Measurements from ENCODE around the gene TMEM221. TPM values are rescaled to one million over a fixed set of nuclear protein-coding genes. Genes with fewer than 3 reads are reported as not detected.

The TMEM221 gene
- total and polyA plus RNA-seq, 9 of the 15 experiments (the other 6 are each of a cell fraction or from before 2014, with no cell fraction given), result 0.06 to 0.35 TPM; not detected in 7

- TF ChIP-seq, protein P1, sequence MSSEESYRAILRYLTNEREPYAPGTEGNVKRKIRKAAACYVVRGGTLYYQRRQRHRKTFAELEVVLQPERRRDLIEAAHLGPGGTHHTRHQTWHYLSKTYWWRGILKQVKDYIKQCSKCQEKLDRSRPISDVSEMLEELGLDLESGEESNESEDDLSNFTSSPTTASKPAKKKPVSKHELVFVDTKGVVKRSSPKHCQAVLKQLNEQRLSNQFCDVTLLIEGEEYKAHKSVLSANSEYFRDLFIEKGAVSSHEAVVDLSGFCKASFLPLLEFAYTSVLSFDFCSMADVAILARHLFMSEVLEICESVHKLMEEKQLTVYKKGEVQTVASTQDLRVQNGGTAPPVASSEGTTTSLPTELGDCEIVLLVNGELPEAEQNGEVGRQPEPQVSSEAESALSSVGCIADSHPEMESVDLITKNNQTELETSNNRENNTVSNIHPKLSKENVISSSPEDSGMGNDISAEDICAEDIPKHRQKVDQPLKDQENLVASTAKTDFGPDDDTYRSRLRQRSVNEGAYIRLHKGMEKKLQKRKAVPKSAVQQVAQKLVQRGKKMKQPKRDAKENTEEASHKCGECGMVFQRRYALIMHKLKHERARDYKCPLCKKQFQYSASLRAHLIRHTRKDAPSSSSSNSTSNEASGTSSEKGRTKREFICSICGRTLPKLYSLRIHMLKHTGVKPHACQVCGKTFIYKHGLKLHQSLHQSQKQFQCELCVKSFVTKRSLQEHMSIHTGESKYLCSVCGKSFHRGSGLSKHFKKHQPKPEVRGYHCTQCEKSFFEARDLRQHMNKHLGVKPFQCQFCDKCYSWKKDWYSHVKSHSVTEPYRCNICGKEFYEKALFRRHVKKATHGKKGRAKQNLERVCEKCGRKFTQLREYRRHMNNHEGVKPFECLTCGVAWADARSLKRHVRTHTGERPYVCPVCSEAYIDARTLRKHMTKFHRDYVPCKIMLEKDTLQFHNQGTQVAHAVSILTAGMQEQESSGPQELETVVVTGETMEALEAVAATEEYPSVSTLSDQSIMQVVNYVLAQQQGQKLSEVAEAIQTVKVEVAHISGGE (CRISPR knock-in tag; IDR thresholded peaks at IDR 0.05), result no peak; a peak in 1 of 6 replicates
- TF ChIP-seq HDAC1 (IDR thresholded peaks at IDR 0.05) (peak in 1 of 2 experiments; percentile 96; a peak in 1 of 4 replicates), MLX (CRISPR knock-in tag; conservative IDR thresholded peaks at IDR 0.05) (no peak), KHSRP (IDR thresholded peaks at IDR 0.05) (no peak), NR0B1 (IDR thresholded peaks at IDR 0.05; ENCODE audit: partially characterized antibody) (no peak), ZNF444 (CRISPR knock-in tag; IDR thresholded peaks at IDR 0.05) (no peak), THRB (CRISPR knock-in tag; conservative IDR thresholded peaks at IDR 0.05) (no peak), TFE3 (CRISPR knock-in tag; IDR thresholded peaks at IDR 0.05) (no peak), ZNF133 (CRISPR knock-in tag; IDR thresholded peaks at IDR 0.05) (no peak), ETS2 (tag; IDR thresholded peaks at IDR 0.05; ENCODE audit: borderline replicate concordance, poor library complexity, severe bottlenecking) (no peak), ZNF212 (CRISPR knock-in tag; IDR thresholded peaks at IDR 0.05) (no peak), THAP12 (CRISPR knock-in tag; IDR thresholded peaks at IDR 0.05) (no peak), HDAC2 (IDR thresholded peaks at IDR 0.05) (peak; percentile 84; the same call in 1 of the 2 replicates), MCM2 (IDR thresholded peaks at IDR 0.05; ENCODE audit: low read depth) (no peak), ZNF124 (CRISPR knock-in tag; IDR thresholded peaks at IDR 0.05) (no peak), MBD2 (IDR thresholded peaks at IDR 0.05; ENCODE audit: borderline replicate concordance, low read depth) (no peak)
- TF ChIP-seq, protein P2, sequence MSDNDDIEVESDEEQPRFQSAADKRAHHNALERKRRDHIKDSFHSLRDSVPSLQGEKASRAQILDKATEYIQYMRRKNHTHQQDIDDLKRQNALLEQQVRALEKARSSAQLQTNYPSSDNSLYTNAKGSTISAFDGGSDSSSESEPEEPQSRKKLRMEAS (CRISPR knock-in tag; IDR thresholded peaks at IDR 0.05), result no peak
Measured at GRCh38 chr19:17469092-17469480, 20.6 kb upstream of the TMEM221 start (continued).

All from K562 (cell line).